Upper lobe of left lung (tissue), 6 donors: Measurements from ENCODE around the gene FRAS1. TPM values are rescaled to one million over a fixed set of nuclear protein-coding genes. Genes with fewer than 3 reads are reported as not detected.
"Not testable (repeated sequence)": the region's sequence is repeated elsewhere in the genome, so short reads cannot be mapped to it uniquely, and the experiment has no call there.

Source experiments
- ATAC-seq, 2 donors: fragments of 200-7000 bp; cut with Tn5 transposase; one replicate each; pipeline ENCODE4 v1.9.1; 2022; ENCODE audit warnings: mild to moderate bottlenecking in 2 of 2, moderate library complexity in 2 of 2; ENCODE audit not compliant: low FRiP score in 2 of 2
- DNase-seq, 2 donors: peaks; one replicate each; pipeline ENCODE4 v3.0.0-alpha.2; 2019 to 2020
- H3K27ac ChIP-seq, 4 donors: fragments of 200-600 bp; sonication (generic); one replicate each; pipeline ENCODE4 v1.5.1; 2016 to 2019
- H3K27me3 ChIP-seq, 4 donors: fragments of 200-600 bp; sonication (generic); one replicate each; pipeline ENCODE4 v1.5.1; 2017 to 2019
- H3K36me3 ChIP-seq, 4 donors: fragments of 200-600 bp; sonication (generic); one replicate each; pipeline ENCODE4 v1.5.1; 2016 to 2019
- H3K4me1 ChIP-seq, 4 donors: fragments of 200-600 bp; sonication (generic); one replicate each; pipeline ENCODE4 v1.5.1; 2018 to 2019
- H3K4me3 ChIP-seq, 4 donors: fragments of 200-600 bp; sonication (generic); one replicate each; pipeline ENCODE4 v1.5.1; 2017 to 2019; ENCODE audit warnings: mild to moderate bottlenecking in 2 of 4, moderate library complexity in 1 of 4
- H3K9me3 ChIP-seq, 4 donors: fragments of 200-600 bp; sonication (generic); one replicate each; pipeline ENCODE4 v1.5.1; 2018 to 2019
- CTCF ChIP-seq, 6 experiments: fragments of 450-650 bp in 4 of 6; fragments of 200-600 bp in 2 of 6; sonication (generic) in 2 of 6; IDR thresholded peaks; one replicate each; pipeline ENCODE4 v1.5.1; 2016 to 2019; ENCODE audit warnings: antibody characterized with exemption in 6 of 6
- EP300 ChIP-seq, 4 donors: sonication (generic); formaldehyde crosslinking; IDR thresholded peaks; one replicate each; pipeline ENCODE4 v1.5.1; 2017; ENCODE audit warnings: antibody characterized with exemption in 4 of 4, control low read depth in 2 of 4
- POLR2A ChIP-seq, 4 donors: fragments of 450-650 bp; IDR thresholded peaks; one replicate each; pipeline ENCODE4 v1.5.1; 2016 to 2017; ENCODE audit warnings: antibody characterized with exemption in 4 of 4, mild to moderate bottlenecking in 2 of 4
- POLR2AphosphoS5 ChIP-seq, 2 donors: sonication (generic); formaldehyde crosslinking; IDR thresholded peaks; one replicate each; pipeline ENCODE4 v1.5.1; 2017; ENCODE audit warnings: antibody characterized with exemption in 2 of 2
- WGBS, 2 donors: methylation state at CpG; one replicate each; pipeline ENCODE4 v1.1.5; 2017 to 2018; 5-methylcytosine and 5-hydroxymethylcytosine counted together
- total RNA-seq, 6 donors: library from RNA; depleted of rRNA in 4 of 6; stranded (reverse); fragments of >200 nt in 4 of 6; gene quantifications; one replicate each; pipeline versions ENCODE4 v1.1.0 to v1.2.1, GENCODE V29; 2016 to 2021
- donor health status: DM: no; HTN: no; CAD: no; lungs with moderate emphysema.
- donor health status: DM: no; HTN: yes; CAD: no; lungs with severe emphysema.

Gene FRAS1
- total RNA-seq: 10 to 100 TPM in 1 of 6 donors, 1 to 10 TPM in 5; 3.9 to 11.2 (median 6.7) TPM

GRCh38 chr4:78057135-78057599 lies at the start of gene FRAS1:
Gene FRAS1, plus strand, starts transcription at chr4:78057323. Its CDS starts 687 bp downstream, at chr4:78058010.
- Histone ChIP-seq H3K36me3 (no peaks in the 10 kb centered on the region), H3K4me1 (peaks cover 13 to 33% (median 32%) of the 10 kb centered on the region in 4 donors), H3K27me3 (peaks cover 0 to 17% (median 6%) of the 10 kb centered on the region in 4 donors), H3K4me3 (peak within 1 kb of the TSS; percentile 47 to 65 (median 56)), H3K27ac (peak within 1 kb of the TSS; percentile 69 to 79 (median 74)), H3K9me3 (no peaks in the 10 kb centered on the region)
- peak; percentile 35 to 64 for ATAC-seq
- TF ChIP-seq EP300 (IDR thresholded peaks at IDR 0.05): no peak
- TF ChIP-seq POLR2AphosphoS5 (IDR thresholded peaks at IDR 0.05): no peak
- no peak for TF ChIP-seq CTCF (IDR thresholded peaks at IDR 0.05)
- no peak for TF ChIP-seq POLR2A (IDR thresholded peaks at IDR 0.05)
- DNase-seq: peak; percentile 22 to 84
- WGBS, 2 donors: 0 to 1% methylated on average over 7 to 39 of the region's 39 CpGs

GRCh38 chr4:78011003-78011402 lies 46.1 kb upstream of the FRAS1 start:
- H3K36me3 ChIP-seq, H3K27ac ChIP-seq, H3K4me3 ChIP-seq, ATAC-seq, DNase-seq, H3K27me3 ChIP-seq, H3K4me1 ChIP-seq: not testable (repeated sequence)
- H3K9me3 ChIP-seq: peaks cover 0 to 14% (median 10%) of the 10 kb centered on the region in 4 donors
- 92 to 95% methylated on average over 5 of the region's 5 CpGs for WGBS, 2 donors

GRCh38 chr4:78014889-78015886 lies 41.9 kb upstream of the FRAS1 start:
- Histone ChIP-seq H3K9me3 (peaks cover 0 to 12% (median 10%) of the 10 kb centered on the region in 4 donors), H3K27ac (no peak overlapping the region), H3K27me3 (no peaks in the 10 kb centered on the region), H3K4me3 (no peak overlapping the region), H3K36me3 (no peaks in the 10 kb centered on the region), H3K4me1 (no peaks in the 10 kb centered on the region)
- ATAC-seq: no peak
- DNase-seq: no peak
- WGBS, 2 donors: 82 to 83% methylated on average over 10 of the region's 10 CpGs
- TF ChIP-seq POLR2AphosphoS5 (IDR thresholded peaks at IDR 0.05): no peak

GRCh38 chr4:78018271-78019049 lies 38.7 kb upstream of the FRAS1 start:
- Histone ChIP-seq H3K36me3 (no peaks in the 10 kb centered on the region), H3K27ac (no peak overlapping the region), H3K27me3 (no peaks in the 10 kb centered on the region), H3K4me3 (no peak overlapping the region), H3K4me1 (no peaks in the 10 kb centered on the region), H3K9me3 (no peaks in the 10 kb centered on the region)
- ATAC-seq (no peak), DNase-seq (no peak)
- TF ChIP-seq POLR2A (IDR thresholded peaks at IDR 0.05) (no peak), EP300 (IDR thresholded peaks at IDR 0.05) (no peak), POLR2AphosphoS5 (IDR thresholded peaks at IDR 0.05) (no peak), CTCF (IDR thresholded peaks at IDR 0.05) (no peak)
- 88 to 91% methylated on average over 3 of the region's 3 CpGs for WGBS, 2 donors

- no peak overlapping the region for H3K4me3 ChIP-seq
- no peak for TF ChIP-seq POLR2A (IDR thresholded peaks at IDR 0.05)
- TF ChIP-seq EP300 (IDR thresholded peaks at IDR 0.05): no peak
- DNase-seq (no peak), ATAC-seq (no peak)
- no peak overlapping the region for H3K27ac ChIP-seq
- no peaks in the 10 kb centered on the region for H3K27me3 ChIP-seq
- no peaks in the 10 kb centered on the region for H3K4me1 ChIP-seq
- no peaks in the 10 kb centered on the region for H3K36me3 ChIP-seq
- H3K9me3 ChIP-seq: no peaks in the 10 kb centered on the region
These were observed 37.7 kb upstream of the FRAS1 start for GRCh38 chr4:78019414-78019813.

GRCh38 chr4:78020677-78021076 lies 36.4 kb upstream of the FRAS1 start:
- no peaks in the 10 kb centered on the region for H3K9me3 ChIP-seq
- TF ChIP-seq POLR2AphosphoS5 (IDR thresholded peaks at IDR 0.05) (no peak), EP300 (IDR thresholded peaks at IDR 0.05) (no peak), CTCF (IDR thresholded peaks at IDR 0.05) (no peak), POLR2A (IDR thresholded peaks at IDR 0.05) (no peak)
- H3K27ac ChIP-seq: no peak overlapping the region
- 73 to 86% methylated on average over 4 of the region's 4 CpGs for WGBS, 2 donors
- no peaks in the 10 kb centered on the region for H3K36me3 ChIP-seq
- no peaks in the 10 kb centered on the region for H3K27me3 ChIP-seq
- DNase-seq (no peak), ATAC-seq (no peak)
- H3K4me1 ChIP-seq: no peaks in the 10 kb centered on the region
- H3K4me3 ChIP-seq: no peak overlapping the region
